GM12878 (cell line): ENCODE results near the gene DESI2. TPM values are rescaled to one million over a fixed set of nuclear protein-coding genes. Genes with fewer than 3 reads are reported as not detected.

Experiments
- BCL3 ChIP-seq: IDR thresholded peaks from 2 replicates; pipeline ENCODE4 v1.6.1; 2011; ENCODE audit warnings: borderline replicate concordance, low read depth, mild to moderate bottlenecking, moderate library complexity, low read length; ENCODE audit not compliant: insufficient read depth, poor library complexity, severe bottlenecking
- CHD2 ChIP-seq: IDR thresholded peaks from 2 replicates; pipeline ENCODE4 v1.6.1; 2011; ENCODE audit warnings: low read depth, low read length, improper control_type of control experiment, borderline replicate concordance
- CTCF ChIP-seq, 3 experiments: IDR thresholded peaks in 2 of 3; conservative IDR thresholded peaks in 1 of 3; 2 replicates each; pipeline ENCODE4 v1.5.1; 2011; ENCODE audit warnings: low read depth in 3 of 3, low read length in 3 of 3, mild to moderate bottlenecking in 3 of 3, control low read depth in 2 of 3, moderate library complexity in 2 of 3, inconsistent platforms in 1 of 3, mixed read lengths in 1 of 3; ENCODE audit not compliant: control insufficient read depth in 2 of 3, insufficient read depth in 1 of 3; ENCODE audit errors: extremely low read depth in 1 of 3
- E4F1 ChIP-seq: fragments of 450-650 bp; IDR thresholded peaks from 2 replicates; pipeline ENCODE4 v1.6.1; 2018; ENCODE audit warnings: borderline replicate concordance, mild to moderate bottlenecking; ENCODE audit not compliant: partially characterized antibody
- IRF5 ChIP-seq: fragments of 450-650 bp; IDR thresholded peaks from 2 replicates; pipeline ENCODE4 v1.6.1; 2017; ENCODE audit warnings: borderline replicate concordance
- NR2C2 ChIP-seq: IDR thresholded peaks from 2 replicates; pipeline ENCODE4 v1.6.1; 2011; ENCODE audit warnings: borderline replicate concordance, low read depth; ENCODE audit not compliant: control insufficient read depth, insufficient read length
- PKNOX1 ChIP-seq: fragments of 450-650 bp; IDR thresholded peaks from 2 replicates; pipeline ENCODE4 v1.6.1; 2016; ENCODE audit warnings: mild to moderate bottlenecking
- ZBED1 ChIP-seq: IDR thresholded peaks from 2 replicates; pipeline ENCODE4 v1.6.1; 2016; ENCODE audit warnings: borderline replicate concordance
- ZNF384 ChIP-seq: IDR thresholded peaks from 2 replicates; pipeline ENCODE4 v1.6.1; 2012; ENCODE audit warnings: low read depth, mild to moderate bottlenecking, low read length, improper control_type of control experiment, borderline replicate concordance
- ZNF592 ChIP-seq: fragments of 450-650 bp; IDR thresholded peaks from 2 replicates; pipeline ENCODE4 v1.6.1; 2017; ENCODE audit warnings: mild to moderate bottlenecking, moderate library complexity
- polyA plus RNA-seq, 11 experiments: library from polyadenylated mRNA; depleted of rRNA in 4 of 11; unstranded in 6 of 11; stranded (reverse) in 5 of 11; fragments of >200 nt; fragmentation: Nextera tagmentation in 4 of 11; fragmentation: Illumina TruSeq in 1 of 11; extraction: Ambion mirVana in 4 of 11; extraction: Trizol in 1 of 11; gene quantifications; 1 replicate in 1 of 11; 2 replicates in 10 of 11; pipeline versions ENCODE4 v1.2.1 to v1.2.3, GENCODE V29; 2011 to 2016; ENCODE audit warnings: inconsistent platforms in 2 of 11, missing spikeins in 2 of 11, low read depth in 1 of 11
- total RNA-seq, 4 experiments: library from RNA; depleted of rRNA in 3 of 4; stranded (reverse); fragments of >200 nt in 3 of 4; fragmentation: Illumina TruSeq in 1 of 4; extraction: Trizol in 1 of 4; gene quantifications; 2 replicates each; pipeline versions ENCODE4 v1.2.1 to v1.2.3, GENCODE V29; 2013 to 2021

The DESI2 gene
- total and polyA plus RNA-seq, 10 of the 15 experiments (the other 5 are each of a cell fraction or from before 2014, with no cell fraction given), result 6.2 to 21.5 (median 17.3) TPM

GRCh38 chr1:244603498-244603897, 49.4 kb upstream of the DESI2 start (continued):
- no peak for TF ChIP-seq PKNOX1
- TF ChIP-seq BCL3, result no peak
- no peak for TF ChIP-seq NR2C2
- peak; percentile 48 to 72 (median 62) for TF ChIP-seq CTCF (IDR thresholded peaks at IDR 0.05 in 2 of 3, conservative IDR thresholded peaks at IDR 0.05 in 1 of 3; ENCODE audit: control insufficient read depth in 2 of 3, extremely low read depth in 1 of 3, insufficient read depth in 1 of 3, low read depth in 3 of 3, low read length in 3 of 3)
- no peak for TF ChIP-seq IRF5
- TF ChIP-seq ZNF384, result peak; percentile 78
- no peak for TF ChIP-seq CHD2
- TF ChIP-seq ZNF592, result no peak
- no peak for TF ChIP-seq ZBED1
- no peak for TF ChIP-seq E4F1
- TF ChIP-seq, all 136 proteins: peak for 4
